ENCODE data around the gene GPR21.

Gene GPR21

DNA sequence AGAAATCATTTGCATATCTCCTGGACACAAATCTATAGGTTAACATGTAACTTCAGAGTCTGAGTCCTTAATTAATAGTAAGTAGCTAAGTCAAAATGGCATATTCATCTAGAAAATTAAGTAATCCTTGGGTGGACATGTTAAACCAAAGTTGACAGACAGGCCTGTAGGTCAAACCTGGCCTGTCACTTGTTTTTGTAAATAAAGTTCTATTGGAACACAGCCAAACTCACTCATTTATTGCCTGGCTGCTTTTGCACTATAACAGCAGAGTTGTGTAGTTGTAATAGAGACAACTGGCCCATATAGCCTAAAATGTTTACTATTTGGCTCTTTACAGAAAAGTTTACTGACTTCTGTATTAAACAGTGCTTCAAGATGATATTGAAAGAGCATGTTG is 24.6 kb upstream of the GPR21 start:
- no peak overlapping the region for H3K4me3 ChIP-seq (ENCODE audit: low read depth, low read length)
- TF ChIP-seq, protein P1, sequence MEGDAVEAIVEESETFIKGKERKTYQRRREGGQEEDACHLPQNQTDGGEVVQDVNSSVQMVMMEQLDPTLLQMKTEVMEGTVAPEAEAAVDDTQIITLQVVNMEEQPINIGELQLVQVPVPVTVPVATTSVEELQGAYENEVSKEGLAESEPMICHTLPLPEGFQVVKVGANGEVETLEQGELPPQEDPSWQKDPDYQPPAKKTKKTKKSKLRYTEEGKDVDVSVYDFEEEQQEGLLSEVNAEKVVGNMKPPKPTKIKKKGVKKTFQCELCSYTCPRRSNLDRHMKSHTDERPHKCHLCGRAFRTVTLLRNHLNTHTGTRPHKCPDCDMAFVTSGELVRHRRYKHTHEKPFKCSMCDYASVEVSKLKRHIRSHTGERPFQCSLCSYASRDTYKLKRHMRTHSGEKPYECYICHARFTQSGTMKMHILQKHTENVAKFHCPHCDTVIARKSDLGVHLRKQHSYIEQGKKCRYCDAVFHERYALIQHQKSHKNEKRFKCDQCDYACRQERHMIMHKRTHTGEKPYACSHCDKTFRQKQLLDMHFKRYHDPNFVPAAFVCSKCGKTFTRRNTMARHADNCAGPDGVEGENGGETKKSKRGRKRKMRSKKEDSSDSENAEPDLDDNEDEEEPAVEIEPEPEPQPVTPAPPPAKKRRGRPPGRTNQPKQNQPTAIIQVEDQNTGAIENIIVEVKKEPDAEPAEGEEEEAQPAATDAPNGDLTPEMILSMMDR (IDR thresholded peaks at IDR 0.05; ENCODE audit: low read depth, low read length), result no peak
- DNase-seq (ENCODE audit: low read depth, low spot score), result no peak
- in situ Hi-C loops (cut with HindIII; ENCODE audit: low sequenced_read_pairs), result no loop called here

DNA sequence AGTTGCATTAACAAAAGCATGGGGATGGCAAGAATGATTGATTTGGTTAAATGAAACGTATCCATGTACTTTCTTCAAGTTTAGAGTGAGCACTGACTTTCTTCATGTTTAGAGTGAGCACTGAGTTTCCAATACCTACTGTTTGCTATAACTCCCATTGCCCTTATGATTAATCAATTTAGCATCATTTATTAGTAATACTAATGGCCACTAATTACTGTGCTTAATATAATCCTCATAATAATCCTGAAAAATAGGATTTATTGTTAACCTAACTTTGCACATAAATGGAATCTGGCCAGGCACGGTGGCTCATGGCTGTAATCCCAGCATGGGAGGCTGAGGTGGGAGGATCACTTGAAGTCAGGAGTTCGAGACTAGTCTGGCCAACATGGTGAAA is 22.1 kb upstream of the GPR21 start:
- no peak overlapping the region for H3K4me3 ChIP-seq (ENCODE audit: low read depth, low read length)
- TF ChIP-seq, protein P1 (IDR thresholded peaks at IDR 0.05; ENCODE audit: low read depth, low read length), result no peak
- in situ Hi-C loops (cut with HindIII; ENCODE audit: low sequenced_read_pairs), result no loop called here
- no peak for DNase-seq (ENCODE audit: low read depth, low spot score)

DNA sequence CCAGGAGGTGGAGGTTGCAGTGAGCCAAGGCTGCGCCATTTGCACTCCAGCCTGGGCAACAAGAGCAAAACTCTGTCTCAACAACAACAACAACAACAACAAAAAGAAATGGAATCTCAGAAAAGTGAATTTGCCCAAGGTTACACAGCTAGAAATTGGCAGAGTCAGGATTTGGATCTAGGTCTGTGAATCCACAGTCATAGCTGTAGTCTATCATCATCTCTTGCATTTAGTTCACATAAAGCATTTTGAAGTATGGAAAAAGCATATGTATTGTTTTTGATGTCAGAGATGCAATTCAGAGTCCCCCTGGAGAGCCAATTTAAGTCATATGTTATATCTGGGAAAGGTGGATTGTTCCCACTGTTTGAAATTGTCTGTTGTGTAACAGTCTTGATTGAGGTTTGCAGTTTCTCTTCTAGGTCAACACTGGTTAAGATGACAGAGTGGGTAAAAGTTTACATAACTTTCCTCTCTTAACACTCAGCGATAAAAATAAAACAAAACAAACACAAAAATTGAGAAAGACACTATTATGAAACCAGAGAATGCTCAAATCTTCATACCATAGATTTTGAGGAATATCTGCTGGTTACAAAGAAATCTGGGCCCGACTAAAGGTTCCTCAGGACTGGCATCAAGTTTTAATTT is 21.5 kb upstream of the GPR21 start:
- H3K4me3 ChIP-seq (ENCODE audit: low read depth, low read length), result no peak overlapping the region
- no peak for DNase-seq (ENCODE audit: low read depth, low spot score)
- in situ Hi-C loops (cut with HindIII; ENCODE audit: low sequenced_read_pairs), result no loop called here
- TF ChIP-seq, protein P1 (IDR thresholded peaks at IDR 0.05; ENCODE audit: low read depth, low read length), result no peak

DNA sequence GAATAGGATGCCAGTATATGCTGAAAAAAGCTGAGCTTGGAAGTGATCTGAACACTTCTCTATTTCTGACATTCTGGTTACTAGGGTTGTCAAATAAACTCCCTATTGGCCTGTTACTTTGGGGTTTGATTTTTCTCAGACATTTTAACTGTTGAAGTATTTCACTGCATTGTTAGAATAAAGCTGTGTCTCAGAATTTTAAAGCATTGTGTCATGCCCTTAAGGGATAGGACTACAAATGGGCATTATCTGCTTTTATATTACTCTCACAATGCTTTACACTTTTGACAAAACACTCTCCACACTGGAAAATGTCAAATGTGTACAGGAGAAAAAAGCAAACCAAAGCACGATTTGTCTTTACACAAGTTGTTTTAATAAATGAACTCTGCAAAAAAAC is 16.8 kb upstream of the GPR21 start:
- H3K4me3 ChIP-seq (ENCODE audit: low read depth, low read length), result no peak overlapping the region
- TF ChIP-seq, protein P1 (IDR thresholded peaks at IDR 0.05; ENCODE audit: low read depth, low read length), result no peak
- DNase-seq (ENCODE audit: low read depth, low spot score), result no peak
- in situ Hi-C loops (cut with HindIII; ENCODE audit: low sequenced_read_pairs), result no loop called here

DNA sequence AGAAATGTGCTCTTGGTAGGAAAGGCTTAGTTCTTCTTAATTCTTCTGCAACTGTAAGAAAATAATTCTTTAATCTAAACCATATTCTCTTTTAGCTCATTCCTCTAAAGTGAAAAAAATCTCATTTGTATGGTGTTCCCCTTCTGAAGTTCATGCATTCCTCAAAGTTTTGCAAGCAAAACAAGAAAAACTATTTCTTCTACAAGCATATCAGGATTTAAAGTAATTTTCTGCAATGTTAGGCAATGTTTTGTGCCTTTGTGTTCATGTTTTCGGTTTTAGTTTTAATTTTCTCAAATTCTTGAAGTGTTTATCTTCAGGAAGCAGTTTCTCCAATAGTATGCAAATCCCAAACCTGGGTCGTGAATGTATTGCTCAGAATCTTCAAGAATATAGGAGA is 12.7 kb upstream of the GPR21 start:
- DNase-seq (ENCODE audit: low read depth, low spot score), result no peak
- TF ChIP-seq, protein P1 (IDR thresholded peaks at IDR 0.05; ENCODE audit: low read depth, low read length), result no peak
- in situ Hi-C loops (cut with HindIII; ENCODE audit: low sequenced_read_pairs), result no loop called here
- H3K4me3 ChIP-seq (ENCODE audit: low read depth, low read length), result no peak overlapping the region

DNA sequence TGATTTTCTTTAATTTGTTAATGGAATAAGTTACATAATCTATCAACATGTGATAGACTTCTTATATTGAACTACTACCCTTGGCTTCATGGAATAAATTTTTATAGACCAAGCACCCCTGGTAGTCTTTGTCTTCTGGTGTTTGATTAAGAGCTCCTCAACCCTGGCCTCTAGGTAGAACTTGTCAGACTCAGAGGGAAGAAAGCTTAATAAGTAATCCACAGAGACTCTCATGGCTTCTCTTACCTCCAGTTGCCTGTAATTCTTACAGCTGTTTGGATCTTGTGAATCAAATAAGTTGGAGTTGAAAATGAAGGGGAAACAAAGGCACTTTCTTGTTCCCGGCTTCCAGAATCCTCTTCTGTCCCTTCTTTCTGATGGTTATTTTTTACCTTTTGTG is 7.0 kb upstream of the GPR21 start:
- TF ChIP-seq, protein P1 (IDR thresholded peaks at IDR 0.05; ENCODE audit: low read depth, low read length), result no peak
- in situ Hi-C loops (cut with HindIII; ENCODE audit: low sequenced_read_pairs), result no loop called here
- no peak overlapping the region for H3K4me3 ChIP-seq (ENCODE audit: low read depth, low read length)
- DNase-seq (ENCODE audit: low read depth, low spot score), result no peak

All from astrocyte of the spinal cord (primary cell).